Renal cortex interstitium (tissue), 11 donors: Measurements from ENCODE around the gene NAP1L1. TPM values are rescaled to one million over a fixed set of nuclear protein-coding genes. Genes with fewer than 3 reads are reported as not detected.

Experiments
- DNase-seq, 11 donors: peaks; one replicate each; pipeline ENCODE4 v3.0.0-alpha.2; 2013; ENCODE audit warnings: low read depth in 9 of 11, low spot score in 4 of 11; ENCODE audit errors: extremely low read depth in 1 of 11
- polyA plus RNA-seq, 3 donors: library from polyadenylated mRNA; unstranded; fragments of 120-200 nt; gene quantifications; one replicate each; pipeline ENCODE4 v1.2.1, GENCODE V29; 2013; ENCODE audit not compliant: insufficient read length in 3 of 3

NAP1L1 gene
- polyA plus RNA-seq, 3 donors, result 790 to 1,090 (median 937) TPM

DNA sequence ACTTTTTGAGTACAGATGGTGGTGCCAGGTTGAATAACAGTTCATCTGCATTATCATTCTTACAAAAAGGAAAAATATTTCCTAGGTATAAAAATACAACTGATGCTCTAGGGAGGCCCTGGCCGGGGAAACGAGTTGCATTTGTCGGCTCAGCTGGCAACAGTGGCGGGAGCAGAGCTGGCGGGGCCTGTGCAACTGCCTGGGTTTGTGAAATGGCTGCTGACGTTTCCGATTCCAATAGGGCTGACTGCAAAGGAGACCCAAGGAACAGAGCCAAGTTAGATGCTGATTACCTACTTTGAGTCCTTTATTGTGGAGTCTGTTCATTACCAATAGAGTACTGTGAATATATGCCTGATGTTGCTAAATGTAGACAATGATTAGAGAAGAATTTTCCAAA lies 27.2 kb downstream of the NAP1L1 start:
- no peak for DNase-seq

DNA sequence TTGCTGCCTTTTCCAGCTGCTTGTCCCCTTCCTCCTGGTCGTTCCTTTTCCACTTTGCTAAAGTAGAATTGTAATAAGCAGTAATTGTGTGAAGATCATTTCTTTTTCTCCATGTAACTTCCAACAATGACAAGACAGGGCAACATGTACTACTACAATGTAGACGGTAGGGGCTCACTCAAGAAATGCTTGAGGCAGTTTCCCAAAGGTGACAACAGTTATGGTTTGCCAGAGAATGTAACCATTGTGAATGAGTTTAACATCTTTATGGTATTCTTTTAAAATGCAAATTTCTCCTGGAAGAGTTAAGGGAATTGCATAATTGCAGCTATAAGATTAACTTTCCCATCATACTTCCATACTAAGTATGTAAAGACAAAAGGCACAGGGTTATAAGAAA lies 29.1 kb downstream of the NAP1L1 start:
- DNase-seq, result no peak

DNA sequence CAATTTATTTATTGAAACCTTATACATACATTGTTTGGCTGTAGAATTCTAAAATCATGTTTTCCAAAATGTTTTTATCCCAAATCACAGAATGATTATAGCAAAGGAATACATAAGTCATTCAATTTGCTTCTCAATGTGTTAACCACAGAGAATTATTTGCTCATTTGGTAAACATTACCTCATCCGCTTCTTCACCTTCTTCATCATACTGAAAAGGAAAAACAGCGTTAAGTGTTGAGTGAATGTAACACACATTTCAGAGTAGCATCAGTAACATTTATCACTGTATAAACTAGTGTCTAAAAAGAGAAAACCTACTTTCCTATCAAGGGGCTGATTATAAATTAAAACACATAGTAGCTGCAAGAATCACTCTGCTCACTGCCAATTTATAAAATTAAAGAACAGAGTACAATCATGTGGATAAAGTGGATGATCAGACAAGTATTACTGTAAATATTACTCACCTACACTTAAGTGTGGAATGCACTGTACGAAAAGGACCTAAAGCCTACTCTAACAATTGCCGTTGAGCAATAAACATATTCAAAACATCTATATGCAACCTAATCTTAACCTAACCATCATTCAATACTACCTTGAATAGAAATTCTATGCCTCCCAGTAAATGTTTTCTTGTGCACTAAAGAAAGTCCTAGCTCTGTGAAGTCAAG lies 34.8 kb downstream of the NAP1L1 start:
- DNase-seq, result no peak

DNA sequence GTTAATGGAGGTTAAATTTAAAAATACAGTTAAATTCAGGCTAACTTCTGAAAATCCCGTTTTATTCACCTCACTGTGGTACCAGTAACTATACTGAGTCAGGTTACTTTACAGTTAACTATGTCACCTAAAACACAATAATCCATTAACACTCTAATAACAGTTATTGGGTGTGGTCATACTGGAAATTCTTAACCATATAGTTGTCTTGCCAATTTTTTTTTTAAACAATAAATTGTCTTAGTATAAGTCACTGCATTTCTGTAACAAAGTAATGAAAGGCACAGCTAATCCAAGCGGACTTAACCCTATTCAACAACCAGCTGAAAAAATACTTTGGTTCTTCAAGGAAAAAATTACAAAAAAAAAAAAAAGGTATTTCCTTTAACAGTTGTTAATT lies 36.7 kb downstream of the NAP1L1 start:
- no peak for DNase-seq

DNA sequence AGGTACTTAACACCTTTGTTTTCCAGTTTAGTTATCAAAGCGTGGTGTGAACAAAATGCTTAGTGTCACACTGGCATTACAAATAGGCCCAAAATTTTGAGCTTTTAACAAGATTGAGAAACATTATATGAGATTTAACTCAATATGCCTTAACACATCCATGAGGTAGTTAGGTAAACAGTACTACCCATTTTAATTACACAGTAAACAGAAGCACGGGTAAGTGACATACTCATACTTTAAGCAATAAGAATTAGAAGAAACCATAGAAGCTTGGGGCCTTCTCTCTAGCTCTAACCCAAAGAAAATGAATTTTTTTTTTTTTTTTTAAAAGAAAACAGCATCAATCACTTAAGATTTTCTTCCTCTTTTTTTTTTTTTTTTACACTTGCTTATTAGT lies 37.4 kb downstream of the NAP1L1 start:
- DNase-seq, result no peak

- no peak for DNase-seq
Observed at GRCh38 chr12:76043377-76043776, 41.1 kb downstream of the NAP1L1 start.

DNA sequence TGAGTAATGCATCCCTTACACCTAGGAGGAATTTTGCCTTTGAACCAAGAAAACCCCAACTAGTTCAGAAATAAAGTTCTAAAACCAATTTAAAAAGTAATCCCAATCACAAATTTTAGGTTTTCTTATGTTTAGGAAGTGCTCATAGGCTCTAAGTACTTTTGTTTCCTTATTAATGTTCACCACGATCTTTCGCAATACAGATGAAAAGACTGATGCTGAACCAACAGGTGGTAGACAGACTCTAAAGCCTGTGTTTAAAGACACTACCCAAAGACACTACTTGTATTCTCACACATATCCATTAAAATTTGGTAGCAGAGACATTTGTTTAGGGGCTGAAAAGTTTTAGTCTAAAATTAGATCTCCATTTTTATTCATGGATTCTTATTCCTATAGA lies 42.3 kb downstream of the NAP1L1 start:
- DNase-seq, result no peak

- no peak for DNase-seq
Observed at GRCh38 chr12:76041406-76041805, 43.1 kb downstream of the NAP1L1 start.

- DNase-seq, result no peak
Observed at GRCh38 chr12:76040461-76040860, 44.0 kb downstream of the NAP1L1 start.

DNA sequence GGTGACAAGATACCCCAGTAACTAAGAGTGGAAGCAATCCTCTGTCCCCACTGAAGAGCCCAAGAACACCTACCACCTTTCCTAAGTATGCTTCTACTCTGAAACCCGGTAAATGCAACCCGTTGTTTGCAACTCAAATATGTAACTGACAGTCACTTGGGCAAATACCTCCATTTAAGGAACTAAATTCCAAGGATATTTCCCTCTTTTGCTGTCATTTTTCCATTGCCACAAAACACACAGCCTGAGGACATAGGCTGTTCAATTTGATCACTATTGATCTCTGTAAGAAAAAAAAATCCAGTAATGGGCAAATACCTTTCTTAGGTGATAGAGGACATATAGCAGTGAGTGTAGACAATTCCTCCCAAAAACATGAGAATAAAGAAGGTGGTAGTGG lies 46.3 kb downstream of the NAP1L1 start:
- DNase-seq, result no peak

DNA sequence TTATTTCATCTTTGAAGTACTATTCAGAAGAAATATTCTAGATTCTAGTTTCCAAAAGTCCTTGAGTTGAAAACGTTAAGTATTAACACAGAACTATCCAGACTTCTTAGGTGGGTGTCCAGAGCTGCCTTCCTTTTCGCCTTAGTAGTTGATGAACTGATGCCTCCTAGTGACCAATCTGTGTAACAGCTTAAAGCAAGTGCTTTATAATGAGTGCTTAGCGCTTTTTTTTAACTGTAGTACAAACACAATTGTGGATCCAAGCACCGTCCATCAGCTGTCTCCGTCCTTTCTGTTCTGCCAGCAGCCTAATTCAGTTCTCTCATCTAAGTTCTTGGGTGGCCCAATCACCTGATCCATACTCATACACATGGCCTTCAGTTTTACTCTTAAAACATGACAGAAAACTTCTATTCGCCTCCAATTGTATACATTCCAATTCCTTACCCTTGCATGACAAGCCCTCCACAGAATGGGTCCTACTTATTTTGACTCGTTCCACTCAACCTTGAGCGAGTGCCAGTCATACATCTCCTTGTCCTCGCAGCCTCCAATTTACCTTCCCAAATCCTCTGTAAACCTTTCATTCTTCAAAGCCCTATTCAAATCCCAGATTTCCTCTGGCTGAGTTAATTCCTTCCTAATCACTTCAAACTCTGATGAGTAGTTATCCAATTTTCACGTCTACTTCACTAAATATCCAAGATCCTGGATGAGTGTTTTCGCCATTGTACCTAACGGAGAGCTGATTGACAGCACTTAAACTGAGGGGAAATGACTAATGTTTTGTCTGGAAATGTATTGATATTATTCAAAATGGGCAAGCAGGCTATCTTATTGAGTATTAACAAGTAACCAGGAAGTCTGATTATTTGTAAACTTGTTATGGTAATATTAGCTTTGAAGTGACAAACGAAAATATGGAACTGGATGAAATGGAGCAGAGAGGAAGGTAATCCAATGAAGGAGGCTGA lies 47.1 kb downstream of the NAP1L1 start:
- peak in 5 of 11 donors; percentile 54 to 74 (median 63) for DNase-seq

DNA sequence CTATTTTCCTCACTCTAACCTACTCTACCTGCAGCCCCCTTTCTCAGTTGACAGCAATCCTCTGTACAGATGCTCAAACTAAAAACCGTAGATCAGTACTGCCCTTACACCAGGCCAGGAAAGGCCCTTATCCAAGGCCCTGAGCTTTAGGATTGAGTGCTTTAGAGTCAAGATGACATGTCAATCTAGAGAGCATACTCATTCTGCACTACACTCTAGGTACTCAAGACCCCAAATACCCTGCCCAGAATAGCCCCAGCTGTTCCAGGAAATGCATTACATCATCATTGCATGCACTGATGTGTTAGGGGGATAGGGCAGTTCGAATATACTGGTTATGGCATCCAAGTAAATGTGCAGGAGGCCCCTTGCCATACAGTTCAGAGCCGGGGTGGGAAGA lies 49.4 kb downstream of the NAP1L1 start:
- DNase-seq, result no peak

DNA sequence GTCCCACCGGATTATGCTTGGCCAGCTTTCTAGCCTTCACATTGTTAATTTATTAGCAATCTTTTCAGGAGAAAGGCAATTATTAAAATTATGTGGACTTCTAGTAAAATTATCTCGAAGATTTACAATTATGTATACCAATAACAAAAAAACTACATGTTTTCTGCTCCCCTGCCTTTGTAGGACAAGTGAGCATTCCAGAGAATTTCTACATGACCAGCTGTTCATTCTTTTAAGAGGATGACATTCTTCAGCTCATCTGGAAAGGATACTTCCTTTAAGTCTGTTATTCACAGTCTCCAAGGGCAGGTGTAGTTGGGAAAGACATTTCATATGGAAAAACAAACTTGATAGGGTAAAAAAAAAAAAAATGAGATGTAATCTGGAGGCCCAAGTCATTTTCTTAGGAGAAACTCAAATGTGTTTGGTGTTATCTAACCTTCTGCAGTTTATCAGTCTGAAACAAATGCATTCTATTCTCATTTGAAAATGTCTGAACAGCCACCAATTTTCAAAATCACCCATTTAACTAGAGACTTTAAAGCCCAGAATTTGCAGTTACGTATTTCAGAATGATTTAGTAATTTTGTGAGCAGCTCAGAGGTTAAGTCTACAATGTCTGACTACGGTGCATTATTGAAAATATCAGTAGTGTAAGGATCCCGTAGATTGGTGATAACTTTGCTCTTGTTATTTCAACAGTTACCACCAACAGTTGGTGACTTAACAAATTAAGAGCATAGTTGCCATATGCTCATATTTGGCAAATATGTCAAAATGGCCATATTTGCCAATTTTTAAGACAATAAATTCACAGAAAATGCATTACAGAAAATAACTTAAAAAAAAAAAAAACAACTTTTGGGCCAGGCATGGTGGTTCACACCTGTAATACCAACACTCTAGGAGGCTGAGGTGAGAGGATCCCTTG lies 51.1 kb downstream of the NAP1L1 start:
- no peak for DNase-seq

DNA sequence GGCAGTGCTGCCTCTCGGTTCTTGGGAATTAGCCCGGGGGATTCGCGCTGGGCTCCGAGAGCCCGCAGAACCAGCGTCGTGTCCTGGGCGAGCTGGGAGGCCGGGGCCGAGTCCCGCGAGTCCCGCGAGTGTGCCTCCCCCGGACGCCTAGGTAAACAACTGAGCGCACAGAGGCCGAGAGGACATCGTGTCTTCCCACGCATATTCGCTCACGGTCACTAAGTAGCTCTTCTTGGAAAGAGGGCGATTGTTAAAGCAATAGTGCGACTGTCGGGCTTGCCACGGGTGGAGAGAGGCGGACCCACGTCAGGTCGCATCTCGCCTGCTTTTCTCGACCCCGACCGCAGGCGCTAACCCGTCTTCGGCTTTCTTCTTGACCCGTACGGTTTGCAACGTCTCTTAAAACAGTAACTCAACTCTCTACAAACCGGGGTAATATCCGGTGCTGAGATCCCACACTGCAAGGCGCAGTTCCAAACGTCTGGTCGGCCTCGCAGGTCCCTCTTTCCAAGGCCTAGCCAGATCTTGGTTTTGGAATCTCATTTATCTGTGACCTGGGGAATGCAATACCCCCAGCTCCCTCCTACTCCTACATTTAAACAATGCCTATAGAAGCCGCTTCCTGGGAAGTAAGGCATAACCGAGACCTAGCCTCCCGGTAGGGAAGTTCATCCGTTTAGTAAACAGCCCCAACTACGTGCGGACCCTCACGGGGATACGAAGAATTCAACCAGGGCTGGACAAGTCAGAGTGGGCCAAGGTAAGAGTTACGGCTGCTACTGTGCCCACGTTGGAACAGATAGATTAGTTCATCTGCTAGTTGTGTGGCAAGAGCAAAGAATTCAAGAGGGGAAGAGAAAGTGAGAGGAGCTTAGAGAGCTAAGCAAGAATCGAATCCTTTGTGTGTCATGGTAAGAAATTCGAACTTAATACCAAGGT lies 52.2 kb downstream of the NAP1L1 start:
- DNase-seq, result peak in 3 of 11 donors; percentile 37 to 66 (median 41)

- peak in 10 of 11 donors; percentile 86 to 96 (median 95) for DNase-seq
Observed at GRCh38 chr12:76031414-76032042, 53.0 kb downstream of the NAP1L1 start, which contains the start of gene PHLDA1. Gene PHLDA1 (minus strand): TSS chr12:76031776.

- no peak for DNase-seq
Observed at GRCh38 chr12:76031081-76031413, 53.4 kb downstream of the NAP1L1 start.

- DNase-seq, result peak in 1 of 11 donors; percentile 36
Observed at GRCh38 chr12:76030341-76031080, 54.0 kb downstream of the NAP1L1 start.
